Tongue (tissue), 2 donors: ENCODE data around the gene EFCAB8. TPM values are rescaled to one million over a fixed set of nuclear protein-coding genes. Genes with fewer than 3 reads are reported as not detected.
"Not testable (repeated sequence)": the region's sequence is repeated elsewhere in the genome, so short reads cannot be mapped to it uniquely, and the experiment has no call there.

ENCODE experiments used
- DNase-seq: peaks from one replicate; pipeline ENCODE4 v3.0.0-alpha.2; 2015
- total RNA-seq: library from RNA; depleted of rRNA; stranded (reverse); fragments of >200 nt; gene quantifications from one replicate; pipeline ENCODE4 v1.2.3, GENCODE V29; 2014

Gene EFCAB8
- total RNA-seq, 1 donor from 2014 or later, result 2.3 TPM

DNA sequence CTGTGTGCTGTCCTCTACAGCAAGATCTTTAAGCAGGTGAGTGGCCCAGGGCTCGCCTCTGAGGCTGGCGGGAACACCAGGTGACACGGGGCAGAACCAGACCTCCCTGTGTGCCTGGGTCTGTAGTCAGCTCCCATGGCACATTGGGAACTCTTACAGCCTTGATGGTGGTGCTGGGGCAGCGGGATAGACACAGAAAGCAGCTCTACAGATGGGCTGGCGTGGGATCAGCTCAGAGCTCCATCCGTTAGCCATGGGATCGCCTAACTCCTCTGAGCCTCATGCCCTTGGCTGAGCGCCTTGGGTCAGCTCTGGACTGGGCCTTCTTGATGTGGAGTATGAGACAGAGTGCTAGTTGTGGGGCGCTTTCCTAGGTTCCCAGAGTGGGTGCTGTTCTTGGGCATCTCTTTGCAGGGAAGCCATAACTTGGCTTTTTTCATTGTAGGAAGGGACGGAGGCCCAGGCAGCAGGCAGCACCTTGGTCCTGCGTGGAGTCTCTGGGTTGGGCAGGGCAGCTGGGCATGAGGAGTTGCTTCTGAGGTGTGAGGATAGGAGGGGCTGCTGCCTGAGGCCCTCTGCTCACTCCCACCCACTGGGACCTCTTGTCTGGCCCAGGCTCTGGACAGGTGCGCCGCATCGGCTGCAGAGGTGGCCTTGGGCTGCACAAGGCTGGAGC lies 51.3 kb downstream of the EFCAB8 start:
- DNase-seq, result no peak

DNA sequence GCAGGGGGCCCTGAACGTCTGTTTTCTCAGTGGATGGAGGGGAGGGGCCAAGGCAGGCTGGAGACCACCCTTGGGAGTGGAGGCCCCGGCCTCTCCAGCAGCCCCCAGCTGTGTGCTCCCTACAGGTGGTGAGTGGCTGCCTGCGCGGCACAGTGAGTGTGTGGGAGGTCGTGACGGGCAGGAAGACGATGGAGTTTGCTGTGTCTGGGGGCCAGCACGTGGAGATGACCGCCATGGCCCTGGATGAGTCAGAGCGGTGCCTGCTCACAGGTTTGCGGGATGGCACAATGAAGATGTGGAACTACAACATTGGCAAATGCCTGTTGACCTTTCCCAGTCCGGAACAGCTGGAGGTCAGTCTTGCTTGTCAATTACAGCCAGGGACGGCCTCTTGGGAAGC lies 52.6 kb downstream of the EFCAB8 start:
- no peak for DNase-seq

DNA sequence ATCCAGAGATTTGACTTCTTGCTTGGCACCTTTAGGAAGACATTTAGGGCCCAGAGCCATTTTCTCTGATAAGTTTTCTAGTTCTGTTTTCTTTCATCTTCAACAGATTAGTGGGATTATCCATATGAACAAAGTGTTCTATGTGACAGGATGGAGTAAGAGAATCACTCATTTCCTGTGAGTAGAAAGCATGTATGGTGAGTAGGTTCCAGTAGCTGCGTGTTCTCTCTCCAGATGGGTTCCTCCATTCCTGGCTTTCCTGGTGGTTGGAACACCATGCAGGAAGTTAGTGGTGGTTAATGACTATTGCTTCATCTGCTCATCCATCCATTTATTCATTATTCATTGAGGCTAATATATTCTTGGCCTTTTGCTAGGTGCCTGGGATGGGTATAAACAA lies 54.0 kb downstream of the EFCAB8 start:
- DNase-seq, result no peak

DNA sequence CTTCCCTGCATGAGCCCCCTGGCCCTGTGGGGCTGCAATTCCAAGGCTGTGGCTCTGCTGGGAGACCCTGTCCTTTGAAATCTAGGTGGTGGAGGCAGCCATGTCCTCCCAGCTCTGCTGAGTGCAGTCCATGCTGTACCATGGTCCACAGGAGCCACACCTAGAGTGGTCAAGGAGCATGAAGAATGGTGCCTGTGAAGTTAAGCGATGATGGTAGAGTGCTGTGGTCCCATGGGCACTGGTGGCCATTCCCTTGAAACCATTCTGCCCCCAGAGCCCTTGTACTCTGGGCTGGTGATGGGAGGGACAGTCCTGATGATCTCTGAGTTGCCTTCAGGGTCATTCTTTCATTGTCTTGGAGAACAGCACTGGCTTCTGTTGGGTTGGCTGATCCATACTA lies 55.3 kb downstream of the EFCAB8 start:
- DNase-seq, result no peak

DNA sequence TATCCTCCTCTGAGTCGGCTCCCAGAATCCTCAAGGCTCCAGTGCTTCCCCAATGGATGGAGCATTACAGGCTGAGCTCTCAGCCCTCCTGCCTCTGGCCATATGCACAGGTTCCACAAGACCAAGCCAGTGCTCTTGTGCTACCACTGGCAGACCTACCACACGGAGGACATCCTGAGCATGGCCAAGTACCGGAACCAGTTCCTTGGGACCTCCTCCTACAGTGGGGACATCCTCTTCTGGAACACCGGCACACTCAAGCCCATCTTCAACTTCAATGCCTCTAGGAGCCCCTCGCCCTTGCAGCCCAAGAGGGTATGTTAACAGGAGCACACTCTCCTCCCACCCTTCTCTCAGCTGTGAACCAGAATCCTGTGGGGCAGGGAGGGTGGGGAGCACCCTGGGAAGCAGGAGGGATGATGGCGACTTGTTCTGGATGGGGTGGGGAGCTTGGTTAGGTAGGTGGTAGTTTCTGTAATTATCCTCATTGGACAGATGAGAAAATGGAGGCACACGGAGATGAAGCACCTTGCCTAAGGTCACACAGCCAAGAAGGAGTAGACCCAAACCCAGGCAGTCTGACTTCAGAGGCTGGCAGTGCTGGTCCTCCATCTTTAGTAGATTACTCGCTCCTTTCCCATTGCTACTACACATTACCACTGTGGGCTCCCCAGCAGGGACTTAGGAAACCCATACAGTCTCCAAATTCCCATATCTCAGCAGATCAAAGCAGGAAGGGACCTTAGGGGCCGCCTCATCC lies 58.6 kb downstream of the EFCAB8 start:
- no peak for DNase-seq

DNA sequence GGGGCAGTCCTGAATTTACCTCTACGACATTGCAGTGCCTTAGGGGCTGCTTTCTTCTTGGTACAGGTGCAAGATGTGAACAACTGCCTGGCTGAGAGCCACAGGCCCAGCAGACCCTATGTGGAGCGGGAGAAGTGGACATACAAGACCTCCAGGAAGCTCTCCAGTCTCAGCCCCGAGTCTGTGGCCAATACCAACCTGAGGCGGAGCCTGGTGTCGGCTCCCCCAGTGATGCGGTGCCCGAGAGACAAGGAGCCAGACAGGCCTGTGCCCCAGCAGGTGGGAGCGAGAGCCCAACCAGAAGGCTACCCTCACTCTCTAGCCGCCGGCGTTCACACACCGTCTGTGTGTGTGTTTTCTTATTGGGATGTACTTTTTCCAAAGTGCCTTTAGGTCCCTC lies 59.6 kb downstream of the EFCAB8 start:
- DNase-seq, result no peak

DNA sequence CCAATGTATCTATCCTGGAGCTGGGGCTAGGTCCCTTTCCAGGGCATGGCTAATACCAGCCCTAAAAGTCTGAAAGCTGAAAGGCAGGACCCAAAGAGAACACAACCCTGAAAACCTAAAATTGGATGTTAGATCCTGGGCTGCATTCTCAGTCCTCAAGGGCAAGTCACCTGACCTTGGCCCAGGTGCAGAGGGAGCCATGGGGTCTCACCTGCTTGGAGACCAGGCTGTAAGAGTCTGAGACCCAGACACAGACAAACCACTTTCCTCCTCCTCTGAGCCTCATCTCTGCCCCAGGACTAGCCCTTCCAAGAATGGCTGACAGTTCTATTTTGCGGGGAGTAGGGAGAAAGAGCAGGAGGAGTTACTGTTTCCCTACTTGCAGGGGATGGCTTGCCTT lies 60.0 kb downstream of the EFCAB8 start:
- DNase-seq, result no peak

DNA sequence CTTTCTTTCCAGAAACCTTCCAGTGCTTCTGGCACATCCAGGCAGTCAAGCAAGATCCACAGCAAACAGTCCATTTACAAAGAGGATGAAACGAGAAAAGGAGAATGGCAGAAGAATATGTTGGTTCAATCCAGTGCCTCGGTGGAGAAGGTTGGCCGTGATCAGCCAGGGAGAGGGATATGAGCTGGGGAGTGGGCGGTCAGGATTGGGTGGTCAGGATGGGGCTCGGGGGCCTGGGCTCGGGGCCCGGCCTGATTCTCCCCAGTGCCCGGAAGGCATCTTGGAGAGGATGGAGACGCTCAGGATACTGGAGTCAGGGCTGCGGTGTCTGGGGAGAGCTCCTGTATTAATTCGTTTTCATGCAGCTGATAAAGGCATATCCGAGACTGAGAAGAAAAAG lies 61.3 kb downstream of the EFCAB8 start:
- DNase-seq, result no peak

DNA sequence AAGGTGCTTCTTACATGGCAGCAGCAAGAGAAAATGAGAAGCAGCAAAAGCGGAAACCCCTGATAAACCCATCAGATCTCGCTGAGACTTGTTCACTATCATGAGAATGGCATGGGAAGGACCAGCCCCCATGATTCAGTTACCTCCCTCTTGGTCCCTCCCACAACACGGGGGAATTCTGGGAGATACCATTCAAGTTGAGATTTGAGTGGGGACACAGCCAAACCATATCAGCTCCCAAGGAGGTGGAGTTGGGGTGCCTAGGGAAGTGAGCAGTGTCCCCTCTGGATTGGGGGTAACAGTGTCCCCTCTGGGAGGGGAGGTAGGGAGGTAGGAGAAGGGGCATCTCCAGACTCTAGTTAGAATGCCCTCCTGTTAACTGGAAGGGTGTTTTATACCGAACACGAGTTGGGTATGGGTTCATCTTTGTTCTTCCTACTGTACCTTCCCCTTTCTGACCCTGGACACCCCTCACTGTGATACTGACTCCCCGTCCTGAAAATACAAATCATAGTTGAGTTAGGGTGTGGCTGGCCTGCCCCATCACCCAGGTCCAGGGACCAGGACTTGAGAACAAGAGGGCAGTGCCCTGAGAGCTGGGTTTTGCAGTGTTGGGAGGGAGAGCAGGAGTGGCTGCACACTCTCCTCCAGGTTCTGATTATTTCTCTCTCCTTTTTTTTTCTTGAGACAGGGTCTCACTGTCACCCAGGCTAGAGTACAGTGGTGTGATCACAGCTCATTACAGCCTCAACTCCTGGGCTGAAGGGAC lies 62.0 kb downstream of the EFCAB8 start:
- DNase-seq, result no peak

DNA sequence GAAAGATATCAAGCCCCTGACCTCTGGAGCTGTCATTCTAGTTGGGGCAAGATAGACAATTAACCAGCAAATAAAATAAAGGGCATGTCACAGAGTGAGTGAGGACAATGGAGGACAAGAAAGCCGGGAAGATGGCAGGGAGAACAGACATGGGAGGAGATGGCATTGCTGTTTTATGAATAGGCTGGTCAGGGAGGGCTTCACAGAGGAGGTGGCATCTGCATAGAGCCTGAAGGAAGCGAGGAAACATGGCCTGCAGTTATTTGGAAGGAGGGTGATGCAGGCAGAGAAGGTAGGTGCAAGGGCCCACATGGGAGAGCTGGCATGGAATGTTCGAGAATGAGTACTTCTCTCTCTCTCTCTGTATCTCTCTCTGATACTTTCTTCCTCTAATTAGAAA lies 63.7 kb downstream of the EFCAB8 start:
- no peak for DNase-seq

DNA sequence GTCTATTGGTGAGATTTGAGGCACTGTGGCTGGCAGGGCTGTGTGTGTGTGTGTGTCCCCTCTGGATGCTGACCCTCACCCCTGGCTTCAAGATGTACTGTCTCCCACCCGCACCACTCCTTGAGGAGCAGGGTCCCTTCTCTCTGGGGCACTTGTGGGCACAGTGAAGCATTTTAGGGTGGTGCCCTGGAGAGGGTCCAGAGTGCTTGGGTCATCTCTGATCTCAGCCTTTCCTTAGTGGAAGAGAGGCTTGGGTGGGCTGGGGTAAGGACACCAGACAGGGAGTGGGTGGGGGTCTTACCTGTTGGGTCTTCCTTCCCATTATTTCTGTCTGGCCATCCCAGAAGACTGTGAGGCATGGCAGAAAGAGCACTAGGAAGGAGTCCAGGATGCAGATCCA lies 66.1 kb downstream of the EFCAB8 start:
- DNase-seq, result no peak

DNA sequence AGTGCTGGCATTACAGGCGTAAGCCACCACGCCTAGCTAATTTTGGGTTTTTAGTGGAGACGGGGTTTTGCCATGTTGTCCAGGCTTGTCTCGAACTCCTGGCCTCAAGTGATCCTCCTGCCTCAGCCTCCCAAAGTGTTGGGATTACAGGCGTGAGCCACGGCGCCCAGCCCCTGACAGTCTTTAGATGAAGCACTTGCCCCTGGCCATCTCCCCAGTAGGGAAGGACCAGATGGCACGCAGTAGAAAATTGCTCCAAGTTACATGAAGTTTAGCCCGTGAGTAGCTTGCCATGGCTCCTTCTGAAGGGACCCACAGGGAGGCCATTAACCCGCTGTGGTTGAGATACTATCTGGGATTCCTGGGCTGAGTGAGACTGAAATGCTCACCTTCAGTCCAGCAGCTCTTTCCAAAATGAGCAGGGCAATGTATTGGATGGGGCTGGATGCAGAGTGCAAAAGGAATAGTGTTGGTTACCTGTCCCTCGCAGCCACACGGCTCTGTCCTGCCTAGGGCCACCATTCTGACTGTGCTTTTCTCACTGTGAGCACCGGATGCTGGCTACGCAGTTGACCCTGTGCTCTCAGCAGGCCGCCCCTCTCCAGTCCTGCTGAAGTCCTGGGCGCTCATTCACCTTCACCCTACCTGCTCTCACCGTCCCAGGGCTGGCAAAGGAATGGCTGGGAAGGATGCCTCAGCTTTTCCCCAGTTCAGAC lies 66.9 kb downstream of the EFCAB8 start:
- DNase-seq, result no peak

DNA sequence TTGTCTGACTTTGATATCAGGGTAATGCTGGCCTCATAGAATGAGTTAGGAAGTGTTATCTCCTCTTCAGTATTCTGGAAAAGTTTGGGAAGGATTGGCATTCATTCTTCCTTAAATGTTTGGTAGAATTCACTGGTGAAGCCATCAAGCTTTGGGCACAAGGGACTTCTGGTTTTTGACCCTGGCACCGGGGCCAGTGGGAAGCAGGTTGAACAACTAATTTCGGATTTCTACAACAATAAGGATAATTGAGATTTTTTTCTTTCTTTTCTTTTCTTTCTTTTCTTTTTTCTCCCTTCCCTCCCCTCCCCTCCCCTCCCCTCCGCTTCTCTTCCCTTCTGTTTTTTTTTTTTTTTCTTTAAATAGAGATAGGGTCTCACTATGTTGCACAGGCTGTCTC lies 70.4 kb downstream of the EFCAB8 start:
- DNase-seq, result no peak

DNA sequence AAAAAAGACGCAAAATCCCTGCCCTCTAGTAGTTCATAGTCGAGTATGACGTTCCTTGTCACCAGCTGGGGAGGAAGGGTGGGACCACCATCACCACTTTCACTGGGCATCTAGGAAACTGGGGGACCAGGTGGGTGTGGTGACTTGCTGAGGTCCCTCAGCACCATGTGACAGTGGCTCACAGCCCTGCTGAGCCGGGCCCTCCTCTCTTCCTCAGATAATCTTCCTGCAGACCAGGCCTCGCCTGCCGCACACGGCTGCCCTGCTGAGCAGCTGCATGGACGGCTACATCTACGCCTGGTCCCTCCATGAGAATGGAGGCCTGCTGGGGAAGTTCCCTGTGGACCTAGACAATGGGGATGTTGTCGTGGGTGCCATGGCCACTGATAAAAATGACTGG lies 71.5 kb downstream of the EFCAB8 start:
- no peak for DNase-seq

DNA sequence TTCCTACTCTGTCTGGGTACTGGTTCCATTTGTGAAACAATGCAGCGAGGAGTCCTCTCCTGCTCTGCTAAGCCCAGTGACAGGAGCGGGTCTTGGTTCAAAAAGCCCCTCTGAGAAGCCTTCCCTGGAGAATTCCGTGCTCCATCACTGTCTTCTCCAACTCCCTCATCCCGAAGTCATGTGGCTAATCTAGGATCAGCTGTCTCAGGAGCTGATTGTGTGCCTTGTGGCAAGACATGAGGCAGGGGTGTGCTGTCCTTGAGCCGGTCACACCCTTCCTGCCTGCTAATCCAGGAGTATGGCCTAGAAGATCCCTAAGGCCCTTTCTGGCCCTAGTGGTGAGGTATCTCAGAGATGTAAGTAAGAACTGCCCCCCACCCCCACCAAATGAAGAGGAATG lies 72.0 kb downstream of the EFCAB8 start:
- DNase-seq, result no peak

DNA sequence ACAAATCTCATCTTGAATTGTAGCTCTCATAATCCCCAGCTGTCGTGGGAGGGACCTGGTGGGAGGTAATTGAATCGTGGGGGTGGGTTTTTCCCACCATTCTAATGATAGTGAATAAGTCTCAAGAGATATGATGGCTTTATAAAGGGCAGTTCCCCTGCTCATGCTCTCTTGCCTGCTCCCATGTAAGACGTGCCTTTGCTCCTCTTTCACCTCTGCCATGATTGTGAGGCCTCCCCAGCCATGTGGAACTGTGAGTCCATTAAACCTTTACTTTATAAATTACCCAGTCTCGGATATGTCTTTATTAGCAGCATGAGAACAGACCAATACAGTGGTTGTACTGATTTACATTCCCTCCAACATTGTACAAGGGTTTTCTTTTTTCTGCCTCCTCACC lies 75.9 kb downstream of the EFCAB8 start:
- no peak for DNase-seq

DNA sequence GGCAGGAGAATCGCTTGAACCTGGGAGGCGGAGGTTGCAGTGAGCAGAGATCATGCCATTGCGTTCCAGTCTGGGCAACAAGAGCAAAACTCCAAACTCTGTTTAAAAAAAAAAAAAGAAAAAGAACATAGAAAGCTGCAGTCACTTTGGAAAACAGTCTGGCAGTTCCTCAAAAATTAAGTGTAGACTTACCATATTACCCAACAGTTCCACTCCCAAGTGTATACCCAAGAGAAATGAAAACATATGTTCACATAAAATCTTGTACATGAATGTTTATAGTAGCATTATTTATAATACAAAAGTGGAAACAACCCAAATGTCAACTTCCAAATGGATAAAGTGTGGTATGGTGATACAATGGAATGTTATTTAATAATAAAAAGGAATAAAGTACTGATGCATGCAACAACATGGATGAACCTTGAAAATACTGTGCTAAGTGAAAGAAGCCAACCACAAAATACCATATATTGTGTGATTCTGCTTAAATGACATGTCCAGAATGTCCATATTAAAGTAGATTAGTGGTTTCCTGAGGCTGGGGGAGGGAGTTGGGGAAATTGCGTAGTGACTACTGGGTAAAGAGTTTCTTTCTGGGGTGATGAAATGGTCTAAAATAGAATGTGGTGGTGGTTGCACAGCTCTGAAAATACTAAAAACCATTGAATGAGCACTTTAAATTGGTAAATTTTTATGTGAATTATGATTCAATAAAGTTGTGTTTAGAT lies 82.6 kb downstream of the EFCAB8 start:
- no peak for DNase-seq

DNA sequence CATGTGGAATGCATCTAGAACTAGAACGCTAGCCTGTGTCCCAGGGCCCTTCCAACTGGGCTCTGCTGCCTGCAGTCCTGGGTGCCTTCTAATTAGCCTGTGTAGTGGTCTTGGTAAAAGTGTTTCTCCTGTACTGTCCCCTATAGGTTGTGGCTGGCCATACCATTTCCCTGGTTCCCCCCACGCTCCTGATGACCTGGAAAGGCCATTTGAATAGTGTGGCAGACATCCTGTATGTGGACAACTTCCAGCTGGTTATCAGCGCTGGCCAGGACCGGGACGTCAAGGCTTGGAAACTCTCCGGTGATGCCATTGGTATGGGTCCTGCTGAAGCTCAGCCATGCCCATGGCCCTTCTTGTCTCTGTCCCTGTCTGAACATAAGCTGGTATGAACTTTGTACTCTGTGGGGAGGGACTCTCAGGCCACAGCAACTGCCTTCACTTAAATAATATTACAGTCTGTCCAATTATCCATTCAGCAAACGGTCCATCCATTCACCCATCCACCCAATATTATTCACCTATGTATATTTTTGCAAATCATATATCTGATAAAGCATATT lies 84.8 kb downstream of the EFCAB8 start:
- DNase-seq, result no peak

DNA sequence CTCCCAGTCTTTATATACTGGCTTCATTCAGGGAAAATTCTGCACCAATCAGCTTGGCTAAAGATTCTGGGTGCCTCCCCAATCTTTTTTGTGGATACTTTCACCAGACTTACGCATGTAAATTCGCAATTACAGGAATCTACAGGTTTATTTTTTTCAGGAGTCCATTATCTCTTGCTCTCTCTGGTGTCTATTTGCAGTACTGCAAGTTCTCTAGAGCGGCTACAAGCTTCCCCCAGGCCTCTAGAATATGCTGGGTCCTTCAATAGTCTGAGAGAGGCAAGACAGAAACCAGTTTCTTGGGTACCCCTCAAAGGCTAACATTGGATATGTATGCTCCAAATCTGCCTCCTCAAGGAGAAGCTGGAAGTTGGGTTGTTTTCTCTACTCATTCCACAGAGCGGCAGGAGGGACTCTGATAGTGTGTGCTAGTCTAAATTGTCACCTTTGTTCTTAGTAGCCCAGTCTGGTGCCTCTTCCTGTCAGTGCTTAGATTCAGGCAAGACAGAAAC lies 87.0 kb downstream of the EFCAB8 start:
- DNase-seq, result peak; percentile 28

DNA sequence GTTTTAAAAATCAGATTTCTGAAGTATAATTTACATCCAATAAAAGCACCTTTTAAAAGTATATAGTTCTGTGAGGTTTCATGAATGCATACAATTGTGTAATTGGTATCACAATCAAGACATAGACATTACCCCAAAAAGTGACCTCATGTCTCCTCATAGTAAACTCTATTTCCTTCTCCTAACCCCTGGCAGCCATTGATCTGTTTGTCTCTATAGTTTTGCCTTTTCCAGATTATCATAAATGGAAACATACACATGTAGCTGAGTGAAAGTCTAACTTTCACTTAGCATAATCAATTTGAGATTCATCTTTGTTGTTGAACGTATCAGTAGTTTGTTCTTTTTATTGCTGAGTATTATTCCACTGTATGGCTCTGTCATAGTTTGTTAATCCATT lies 87.9 kb downstream of the EFCAB8 start:
- DNase-seq, result no peak

DNA sequence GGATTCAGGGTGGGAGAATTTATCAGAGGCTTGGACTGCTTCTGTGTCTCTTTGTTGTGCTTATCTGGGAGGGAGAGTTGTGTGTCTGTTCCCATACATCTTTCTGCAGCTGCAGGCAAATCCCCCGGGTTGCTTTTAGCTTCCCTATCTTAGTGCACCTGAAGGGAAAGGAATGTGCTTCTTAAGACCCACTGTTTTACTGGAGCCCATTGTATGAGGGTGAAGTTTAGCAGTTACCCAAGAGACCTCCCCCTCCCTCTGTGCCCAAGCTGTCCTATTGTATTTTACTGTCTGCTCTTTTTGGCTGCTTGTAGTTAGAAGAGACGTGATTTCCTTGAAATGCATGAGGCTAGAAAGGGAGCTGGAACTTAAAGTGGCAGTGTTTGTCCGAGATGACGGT lies 91.8 kb downstream of the EFCAB8 start:
- DNase-seq, result not testable (repeated sequence)
